Hepatocyte (in vitro differentiated cells): ENCODE data around the gene OR8J3.

ENCODE experiments used
- EZH2phosphoT487 ChIP-seq: fragments of 200-600 bp; sonication (generic); IDR thresholded peaks from one replicate; pipeline ENCODE4 v1.6.1; 2018; ENCODE audit warnings: antibody characterized with exemption, mild to moderate bottlenecking, low read depth, moderate library complexity; ENCODE audit not compliant: unreplicated experiment, severe bottlenecking
- TF ChIP-seq, protein P1 (sequence below): fragments of 200-600 bp; sonication (generic); IDR thresholded peaks from 2 replicates; pipeline ENCODE4 v1.5.1; 2016; ENCODE audit warnings: antibody characterized with exemption, mild to moderate bottlenecking; ENCODE audit not compliant: poor library complexity

DNA sequence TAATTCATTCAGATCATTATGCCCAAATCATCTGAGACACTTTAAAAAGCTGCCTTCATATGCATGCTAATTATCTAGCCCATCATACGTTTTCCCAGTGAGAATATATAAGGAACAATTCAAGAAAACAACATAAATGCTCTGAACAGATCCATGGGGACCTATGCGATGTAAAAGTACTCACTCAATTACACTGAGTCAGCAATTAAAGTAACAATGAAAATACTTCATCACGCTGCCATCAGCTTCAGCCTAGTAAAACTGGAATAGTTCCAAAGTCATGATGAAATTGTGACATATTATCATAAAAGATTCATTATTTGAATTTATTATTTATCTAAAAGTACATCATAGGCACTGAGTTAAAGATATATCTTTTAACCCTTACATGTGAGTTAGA lies 23.8 kb upstream of the OR8J3 start:
- TF ChIP-seq, protein P1, sequence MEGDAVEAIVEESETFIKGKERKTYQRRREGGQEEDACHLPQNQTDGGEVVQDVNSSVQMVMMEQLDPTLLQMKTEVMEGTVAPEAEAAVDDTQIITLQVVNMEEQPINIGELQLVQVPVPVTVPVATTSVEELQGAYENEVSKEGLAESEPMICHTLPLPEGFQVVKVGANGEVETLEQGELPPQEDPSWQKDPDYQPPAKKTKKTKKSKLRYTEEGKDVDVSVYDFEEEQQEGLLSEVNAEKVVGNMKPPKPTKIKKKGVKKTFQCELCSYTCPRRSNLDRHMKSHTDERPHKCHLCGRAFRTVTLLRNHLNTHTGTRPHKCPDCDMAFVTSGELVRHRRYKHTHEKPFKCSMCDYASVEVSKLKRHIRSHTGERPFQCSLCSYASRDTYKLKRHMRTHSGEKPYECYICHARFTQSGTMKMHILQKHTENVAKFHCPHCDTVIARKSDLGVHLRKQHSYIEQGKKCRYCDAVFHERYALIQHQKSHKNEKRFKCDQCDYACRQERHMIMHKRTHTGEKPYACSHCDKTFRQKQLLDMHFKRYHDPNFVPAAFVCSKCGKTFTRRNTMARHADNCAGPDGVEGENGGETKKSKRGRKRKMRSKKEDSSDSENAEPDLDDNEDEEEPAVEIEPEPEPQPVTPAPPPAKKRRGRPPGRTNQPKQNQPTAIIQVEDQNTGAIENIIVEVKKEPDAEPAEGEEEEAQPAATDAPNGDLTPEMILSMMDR = no peak
- no peak for TF ChIP-seq EZH2phosphoT487
